Measurements from ENCODE around the gene NAA80. TPM values are rescaled to one million over a fixed set of nuclear protein-coding genes. Genes with fewer than 3 reads are reported as not detected.

Gene NAA80
- total and polyA plus RNA-seq, 12 donors = 5.2 to 19.8 (median 11.0) TPM

DNA sequence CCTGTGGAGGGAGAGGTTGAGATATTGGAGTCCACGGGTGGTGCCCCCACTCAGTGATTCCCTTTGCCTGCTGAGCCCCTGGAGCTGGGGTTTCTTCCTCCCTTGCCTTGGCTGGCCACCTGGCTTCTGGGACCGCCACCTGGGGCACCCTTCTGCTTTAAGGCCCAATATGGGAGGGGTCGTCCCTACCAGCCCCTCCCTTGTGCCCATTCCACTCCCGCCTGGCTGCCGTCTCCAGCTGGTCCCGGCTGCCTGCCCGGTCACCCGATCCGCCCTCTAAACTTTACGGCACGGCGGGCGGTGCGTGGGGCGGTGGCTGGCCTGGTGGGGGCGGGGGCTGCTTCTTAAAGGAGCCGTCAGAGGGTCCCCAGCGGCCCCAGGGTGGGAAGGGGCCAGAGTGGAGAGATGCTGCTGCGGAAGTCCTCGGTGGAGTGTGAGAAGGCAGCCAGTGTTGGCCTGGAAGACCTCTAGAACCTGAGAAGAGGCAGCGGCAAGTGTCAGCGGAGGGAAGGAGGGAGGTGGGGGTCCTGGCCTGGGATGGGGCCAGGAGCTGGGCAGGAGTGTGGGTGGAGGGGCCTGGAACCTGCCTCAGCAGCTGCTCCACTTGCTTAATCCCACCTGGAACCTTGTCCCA, 31.8 kb downstream of the NAA80 start:
- peak in 2 of 7 donors; percentile 24 to 35 for DNase-seq
- TF ChIP-seq POLR2A (IDR thresholded peaks at IDR 0.05) = no peak
- TF ChIP-seq, protein P1, sequence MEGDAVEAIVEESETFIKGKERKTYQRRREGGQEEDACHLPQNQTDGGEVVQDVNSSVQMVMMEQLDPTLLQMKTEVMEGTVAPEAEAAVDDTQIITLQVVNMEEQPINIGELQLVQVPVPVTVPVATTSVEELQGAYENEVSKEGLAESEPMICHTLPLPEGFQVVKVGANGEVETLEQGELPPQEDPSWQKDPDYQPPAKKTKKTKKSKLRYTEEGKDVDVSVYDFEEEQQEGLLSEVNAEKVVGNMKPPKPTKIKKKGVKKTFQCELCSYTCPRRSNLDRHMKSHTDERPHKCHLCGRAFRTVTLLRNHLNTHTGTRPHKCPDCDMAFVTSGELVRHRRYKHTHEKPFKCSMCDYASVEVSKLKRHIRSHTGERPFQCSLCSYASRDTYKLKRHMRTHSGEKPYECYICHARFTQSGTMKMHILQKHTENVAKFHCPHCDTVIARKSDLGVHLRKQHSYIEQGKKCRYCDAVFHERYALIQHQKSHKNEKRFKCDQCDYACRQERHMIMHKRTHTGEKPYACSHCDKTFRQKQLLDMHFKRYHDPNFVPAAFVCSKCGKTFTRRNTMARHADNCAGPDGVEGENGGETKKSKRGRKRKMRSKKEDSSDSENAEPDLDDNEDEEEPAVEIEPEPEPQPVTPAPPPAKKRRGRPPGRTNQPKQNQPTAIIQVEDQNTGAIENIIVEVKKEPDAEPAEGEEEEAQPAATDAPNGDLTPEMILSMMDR (IDR thresholded peaks at IDR 0.05) = no peak

DNA sequence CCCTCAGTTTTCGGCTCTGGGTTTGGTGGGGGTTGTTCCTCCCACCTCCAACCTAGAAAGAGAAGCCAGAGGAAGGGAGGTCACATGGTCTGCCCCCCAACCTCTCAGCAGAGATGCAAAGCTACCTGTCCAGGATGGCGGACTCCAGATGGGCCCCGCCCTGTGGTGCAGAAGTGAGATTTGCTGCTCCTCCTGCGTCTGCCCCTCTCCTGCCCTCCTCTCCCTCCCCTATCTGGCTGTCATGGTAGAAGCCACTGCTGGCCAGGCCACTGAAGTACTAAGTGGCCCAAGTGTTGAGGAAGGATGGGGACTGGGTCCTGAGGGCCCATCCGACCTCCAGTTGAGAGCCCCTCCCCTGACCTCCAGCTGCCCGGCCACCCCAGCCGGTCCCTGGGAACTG, 32.4 kb downstream of the NAA80 start:
- peak overlapping the region in 4 of 5 donors; percentile 34 to 97 (median 91) for H3K27ac ChIP-seq
- intact Hi-C loops (cut with DNase I) = no loop called here
- H3K4me3 ChIP-seq = peak overlapping the region in 1 of 4 donors; percentile 35
- DNase-seq = peak in 1 of 7 donors; percentile 21
- peaks cover 54 to 62% of the 10 kb centered on the region in 2 donors for H3K4me1 ChIP-seq (replicated peaks in 1 of 2)
- TF ChIP-seq, protein P1 (IDR thresholded peaks at IDR 0.05) = no peak
- TF ChIP-seq POLR2A (IDR thresholded peaks at IDR 0.05) = no peak
- WGBS, 4 donors = 66 to 75% (median 74%) methylated on average over 5 to 7 of the region's 7 CpGs
- H3K27me3 ChIP-seq = no peaks in the 10 kb centered on the region
- H3K36me3 ChIP-seq (replicated peaks in 1 of 2) = no peaks in the 10 kb centered on the region
- no peaks in the 10 kb centered on the region for H3K9me3 ChIP-seq (replicated peaks in 1 of 3)

More for the DNA sequence above, 31.8 kb downstream of the NAA80 start:
- Histone ChIP-seq H3K4me1 (replicated peaks in 1 of 2) (peaks cover 58 to 64% of the 10 kb centered on the region in 2 donors), H3K27ac (peak overlapping the region in 4 of 5 donors; percentile 87 to 97 (median 91)), H3K9me3 (replicated peaks in 1 of 3) (no peaks in the 10 kb centered on the region), H3K4me3 (peak overlapping the region in 1 of 4 donors; percentile 35), H3K36me3 (replicated peaks in 1 of 2) (no peaks in the 10 kb centered on the region), H3K27me3 (no peaks in the 10 kb centered on the region)
- intact Hi-C loops (cut with DNase I) = no loop called here
- 35 to 67% (median 47%) methylated on average over 8 to 22 of the region's 22 CpGs for WGBS, 4 donors

DNA sequence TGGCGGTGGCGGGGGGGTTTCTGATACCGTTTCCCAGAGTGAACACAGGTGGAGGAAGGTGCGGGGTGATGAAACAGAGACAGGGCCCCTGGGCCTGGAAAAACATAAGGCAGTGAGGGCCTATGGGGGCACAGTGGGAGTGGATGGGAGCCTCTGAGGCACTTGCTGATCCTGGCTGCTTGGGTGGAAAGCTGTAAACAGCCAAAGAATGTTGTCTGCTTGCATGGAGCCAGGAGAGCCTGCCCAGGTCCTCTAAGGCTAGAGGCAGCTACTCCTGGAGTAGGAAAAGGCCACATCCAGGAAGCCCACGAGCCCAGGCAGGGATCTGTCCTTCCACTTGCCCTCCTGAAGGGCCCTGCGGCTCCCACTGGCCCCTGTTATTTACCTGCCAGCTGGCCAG, 33.2 kb downstream of the NAA80 start:
- intact Hi-C loops (cut with DNase I) = no loop called here
- DNase-seq = no peak
- Histone ChIP-seq H3K9me3 (replicated peaks in 1 of 3) (no peaks in the 10 kb centered on the region), H3K4me1 (replicated peaks in 1 of 2) (peaks cover 52 to 59% of the 10 kb centered on the region in 2 donors), H3K27ac (peak overlapping the region; percentile 86 to 97 (median 92)), H3K36me3 (replicated peaks in 1 of 2) (no peaks in the 10 kb centered on the region), H3K27me3 (no peaks in the 10 kb centered on the region), H3K4me3 (no peak overlapping the region)
- TF ChIP-seq, protein P1 (IDR thresholded peaks at IDR 0.05) = no peak
- no peak for TF ChIP-seq POLR2A (IDR thresholded peaks at IDR 0.05)
- WGBS, 4 donors = 84 to 90% (median 86%) methylated on average over 4 to 6 of the region's 6 CpGs

DNA sequence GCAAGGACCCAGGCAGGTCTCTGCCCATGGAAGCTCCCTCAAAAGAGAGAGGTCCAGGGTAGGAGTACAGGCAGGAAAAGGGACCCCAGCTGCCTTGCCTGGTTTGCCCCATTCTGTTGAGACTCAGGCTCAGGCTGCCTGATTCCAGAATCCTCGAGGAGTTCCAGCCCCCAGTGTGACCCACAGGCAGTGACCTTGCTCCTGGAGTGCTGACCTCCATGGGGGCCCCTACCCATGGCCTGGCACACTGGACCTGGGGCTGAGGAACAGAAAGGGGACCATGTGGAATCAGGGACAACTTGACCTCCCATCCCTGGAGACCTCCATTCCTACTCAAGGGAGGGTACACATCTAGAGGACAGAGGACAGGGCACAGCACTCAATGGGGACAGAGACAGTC, 33.6 kb downstream of the NAA80 start:
- DNase-seq = peak in 1 of 7 donors; percentile 31
- H3K27ac ChIP-seq = peak overlapping the region; percentile 86 to 97 (median 92)
- WGBS, 4 donors = 41% methylated on average over 1 of the region's 1 CpG; no CpG with 5 or more reads in 2 of the 4 donors
- no peaks in the 10 kb centered on the region for H3K9me3 ChIP-seq (replicated peaks in 1 of 3)
- intact Hi-C loops (cut with DNase I) = no loop called here
- no peak overlapping the region for H3K4me3 ChIP-seq
- no peaks in the 10 kb centered on the region for H3K36me3 ChIP-seq (replicated peaks in 1 of 2)
- TF ChIP-seq POLR2A (IDR thresholded peaks at IDR 0.05) = no peak
- TF ChIP-seq, protein P1 (IDR thresholded peaks at IDR 0.05) = no peak
- peaks cover 55 to 61% of the 10 kb centered on the region in 2 donors for H3K4me1 ChIP-seq (replicated peaks in 1 of 2)
- H3K27me3 ChIP-seq = no peaks in the 10 kb centered on the region

All from adrenal gland (tissue), 12 donors.